HS-27A (cell line): ENCODE data around the gene CLDN20.
"Not testable (repeated sequence)": the region's sequence is repeated elsewhere in the genome, so short reads cannot be mapped to it uniquely, and the experiment has no call there.

Experiments
- DNase-seq: peaks from one replicate; pipeline ENCODE4 v3.0.0-alpha.2; 2012; ENCODE audit warnings: low read depth, missing footprints

Gene CLDN20, protein sequence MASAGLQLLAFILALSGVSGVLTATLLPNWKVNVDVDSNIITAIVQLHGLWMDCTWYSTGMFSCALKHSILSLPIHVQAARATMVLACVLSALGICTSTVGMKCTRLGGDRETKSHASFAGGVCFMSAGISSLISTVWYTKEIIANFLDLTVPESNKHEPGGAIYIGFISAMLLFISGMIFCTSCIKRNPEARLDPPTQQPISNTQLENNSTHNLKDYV

DNA sequence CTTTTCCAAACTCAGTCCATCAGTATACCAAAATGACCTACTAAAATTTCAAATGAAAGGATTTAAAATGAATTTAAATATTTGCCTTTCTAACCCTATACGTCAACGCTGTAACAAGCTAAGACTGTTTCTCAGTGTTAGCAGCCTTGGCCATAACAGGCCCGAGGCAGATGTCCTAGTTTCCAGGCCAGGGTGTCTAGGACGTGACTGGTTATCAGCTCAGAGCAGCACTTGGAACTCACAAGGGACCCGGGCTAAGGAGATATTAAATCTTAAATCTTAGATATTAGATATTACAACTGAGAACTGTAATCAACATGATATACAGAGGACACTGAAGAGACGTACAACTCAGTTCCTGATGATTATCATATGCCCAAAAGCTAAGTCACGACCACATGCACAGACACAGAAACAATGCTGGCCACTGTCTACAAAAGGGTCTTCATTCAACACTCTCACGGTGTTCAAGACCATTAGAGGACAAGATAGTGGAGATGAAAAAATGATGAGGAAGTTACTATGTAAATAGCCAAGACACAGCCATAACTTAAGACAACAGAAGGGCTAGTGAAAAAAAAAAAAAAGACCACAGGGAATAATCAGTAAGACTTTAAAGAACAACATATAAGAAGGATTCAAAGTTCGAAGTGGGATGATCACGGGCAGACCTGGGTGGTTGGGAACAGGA is at the start of gene CLDN20:
TSS of gene CLDN20 (plus strand) at position 641 of the 691 bp plus-strand sequence. CDS start 11,707 bp downstream, outside the sequence.
- no peak for DNase-seq

- no peak for DNase-seq
These were observed 47.9 kb upstream of the CLDN20 start for GRCh38 chr6:155215906-155216305.

DNA sequence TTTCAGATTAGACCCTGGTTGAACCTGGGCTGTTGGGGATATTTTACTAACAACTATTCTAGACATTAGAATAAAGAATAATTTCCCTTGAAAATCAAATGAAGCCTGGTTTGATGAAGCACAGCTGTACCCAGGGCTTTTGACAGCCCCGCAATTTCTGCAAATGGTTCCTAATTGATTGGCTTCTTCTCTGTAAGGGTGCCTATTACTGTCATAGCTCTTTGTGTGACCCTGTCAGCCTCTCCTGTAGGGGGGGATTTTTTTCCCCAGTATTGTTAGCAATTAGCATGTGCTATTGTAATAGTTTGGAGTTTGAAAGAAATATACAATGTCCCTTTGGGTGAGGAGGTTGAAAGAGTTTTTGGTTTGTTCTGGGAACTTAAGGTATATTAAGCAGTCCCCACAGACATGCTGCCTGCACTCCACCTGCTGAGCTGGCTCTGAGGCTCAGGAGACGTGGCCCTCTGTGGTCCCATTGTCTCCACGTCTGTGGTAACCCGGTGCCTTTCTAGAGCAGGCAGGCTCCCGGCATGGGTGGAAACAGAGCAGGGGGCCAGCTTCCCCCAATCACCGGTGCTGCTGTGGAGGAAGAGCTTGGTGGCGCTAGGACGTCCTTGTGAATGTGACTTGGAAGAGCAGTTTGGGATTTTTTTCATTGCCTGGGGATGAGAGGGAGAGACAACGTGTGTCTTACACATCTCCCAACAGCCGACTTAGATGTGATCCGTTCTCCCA is 47.3 kb upstream of the CLDN20 start:
- no peak for DNase-seq

- DNase-seq, result not testable (repeated sequence)
These were observed 45.1 kb upstream of the CLDN20 start for GRCh38 chr6:155218711-155219110.

- no peak for DNase-seq
These were observed 44.5 kb upstream of the CLDN20 start for GRCh38 chr6:155219299-155219698.

DNA sequence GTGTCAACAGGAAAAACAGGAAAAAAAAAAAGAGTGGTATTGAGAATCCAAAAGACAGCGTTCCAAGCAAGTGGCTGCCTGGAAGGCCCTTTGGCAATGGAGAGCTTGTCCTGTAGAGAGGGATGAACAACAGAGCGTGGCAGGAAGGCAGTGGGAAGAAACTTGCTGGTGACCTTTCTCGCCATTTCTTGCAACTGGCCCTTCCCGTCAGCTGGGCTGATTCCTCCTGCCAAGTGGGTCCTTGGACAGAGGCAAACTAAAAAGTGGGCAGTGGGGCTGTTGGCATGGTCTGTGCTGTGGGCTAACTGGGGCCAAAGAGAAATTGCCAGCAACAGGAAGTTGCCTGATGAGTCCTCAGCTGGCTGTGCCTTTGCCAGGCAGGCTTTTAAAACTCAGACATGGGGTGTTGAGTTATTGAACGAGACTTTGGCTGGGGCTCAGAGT is 43.9 kb upstream of the CLDN20 start:
- no peak for DNase-seq

- DNase-seq, result no peak
These were observed 42.7 kb upstream of the CLDN20 start for GRCh38 chr6:155221086-155221485.

DNA sequence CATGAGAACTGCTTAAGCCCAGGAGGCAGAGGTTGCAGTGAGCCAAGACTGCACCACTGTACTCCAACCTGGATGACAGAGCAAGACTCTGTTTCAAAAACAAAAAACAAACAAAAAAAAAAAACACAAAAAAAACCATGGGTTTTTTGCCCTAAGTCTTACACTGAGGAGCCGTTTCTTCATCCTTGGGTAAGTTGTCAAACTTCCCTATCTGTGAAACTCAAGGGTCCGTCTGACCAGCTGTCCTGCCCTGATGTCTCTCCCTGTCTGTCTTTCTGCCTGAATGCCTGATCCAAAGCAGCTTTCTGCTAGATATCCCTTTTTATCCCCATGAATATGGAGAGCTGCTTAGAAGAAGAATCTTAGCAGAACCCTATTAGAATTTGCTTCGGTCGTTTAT is 41.3 kb upstream of the CLDN20 start:
- no peak for DNase-seq

GRCh38 chr6:155223646-155224451 is 40.0 kb upstream of the CLDN20 start:
- no peak for DNase-seq

DNA sequence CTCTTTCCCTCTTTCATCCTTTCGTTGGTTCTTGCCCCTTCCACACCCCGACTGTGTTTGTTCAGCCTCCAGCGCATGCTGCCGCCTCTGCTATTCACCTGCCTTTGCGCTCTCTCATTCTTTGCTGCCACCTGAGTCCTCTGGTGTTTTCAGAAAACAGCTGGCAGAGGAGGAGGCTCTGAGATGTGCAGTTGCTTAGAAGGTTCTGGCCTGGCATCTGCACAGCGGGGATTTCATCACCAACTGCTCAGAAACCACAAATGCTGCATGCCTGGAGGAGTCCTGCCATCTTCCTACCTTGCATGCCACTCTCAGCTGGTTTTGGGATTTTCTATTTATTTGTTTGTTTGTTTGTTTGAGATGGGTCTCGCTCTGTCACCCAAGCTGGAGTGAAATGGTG is 39.2 kb upstream of the CLDN20 start:
- no peak for DNase-seq

- no peak for DNase-seq
These were observed 36.8 kb upstream of the CLDN20 start for GRCh38 chr6:155227046-155227445.

GRCh38 chr6:155228546-155229166 is 35.2 kb upstream of the CLDN20 start:
- no peak for DNase-seq

DNA sequence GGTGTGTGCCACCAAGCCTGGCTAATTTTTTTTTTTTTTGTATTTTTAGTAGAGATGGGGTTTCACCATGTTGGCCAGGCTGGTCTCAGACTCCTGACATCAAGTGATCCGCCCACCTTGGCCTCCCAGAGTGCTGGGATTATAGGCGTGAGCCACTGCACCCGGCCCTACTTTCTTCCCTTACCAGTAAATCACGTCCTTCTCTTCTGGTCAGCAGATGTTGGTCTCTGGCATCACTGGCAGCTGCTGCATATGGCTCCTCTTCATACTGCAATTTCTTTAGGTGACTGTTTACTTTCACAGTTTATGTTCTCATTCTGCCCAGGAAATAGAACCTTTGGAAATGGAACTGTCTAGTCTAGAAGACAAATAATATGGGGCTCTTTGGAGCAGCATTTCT is 32.8 kb upstream of the CLDN20 start:
- not testable (repeated sequence) for DNase-seq

DNA sequence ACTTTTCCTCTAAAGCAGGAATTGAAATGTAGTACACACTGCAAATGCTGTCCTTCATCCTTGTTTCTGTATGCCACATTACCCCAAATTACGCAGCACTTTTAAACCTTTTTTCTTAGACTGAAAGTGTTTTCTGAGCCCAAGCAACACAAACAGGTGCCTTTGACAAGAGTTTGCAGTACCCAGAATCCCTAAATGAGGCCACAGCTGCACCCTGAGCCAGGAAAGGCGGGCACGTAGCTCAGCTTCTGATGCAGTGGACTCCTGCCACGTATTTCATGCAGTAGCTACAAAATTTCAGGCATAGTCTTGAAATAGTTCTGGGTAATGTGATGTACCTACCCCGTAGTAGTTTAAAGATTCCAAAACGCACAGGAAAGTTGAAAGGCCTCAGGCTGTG is 31.0 kb upstream of the CLDN20 start:
- no peak for DNase-seq

DNA sequence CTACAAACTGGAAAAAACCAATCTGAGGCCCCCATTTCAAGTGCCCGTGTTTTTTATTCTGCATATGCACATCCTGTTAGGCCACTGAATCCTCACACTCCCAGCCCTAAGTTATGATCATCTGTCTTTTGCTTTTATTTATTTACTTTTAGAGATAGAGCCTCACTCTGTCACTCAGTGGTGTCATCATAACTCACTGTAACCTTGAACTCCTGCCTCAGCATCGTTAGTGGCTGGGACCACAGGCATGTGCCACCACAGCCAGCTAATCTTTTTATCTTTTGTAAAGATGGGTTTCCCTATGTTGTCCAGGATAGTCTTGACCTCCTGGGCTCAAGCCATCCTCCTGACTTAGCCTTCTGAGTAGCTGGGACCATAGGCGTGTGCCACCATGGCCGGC is 29.6 kb upstream of the CLDN20 start:
- DNase-seq, result no peak

DNA sequence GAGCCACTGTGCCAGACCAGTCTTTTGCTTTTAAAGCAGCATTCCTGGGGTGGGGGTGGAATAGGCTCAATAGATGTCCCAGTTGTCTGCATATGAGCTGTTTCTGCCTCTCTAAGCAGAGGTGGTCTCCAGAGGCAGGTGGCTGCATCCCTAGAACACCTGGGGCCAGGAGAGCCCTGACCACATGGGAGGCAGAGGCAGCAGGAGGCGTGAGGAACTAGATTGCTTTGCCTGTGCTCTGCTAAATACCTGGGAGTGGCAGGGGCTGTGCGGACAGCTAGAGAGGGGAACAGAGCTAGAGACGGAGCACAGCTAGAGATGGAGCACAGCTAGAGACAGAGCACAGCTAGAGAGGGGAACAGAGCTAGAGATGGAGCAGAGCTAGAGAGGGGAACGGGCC is 29.1 kb upstream of the CLDN20 start:
- no peak for DNase-seq

- no peak for DNase-seq
These were observed 28.7 kb upstream of the CLDN20 start for GRCh38 chr6:155235087-155235486.

- DNase-seq, result no peak
These were observed 26.2 kb upstream of the CLDN20 start for GRCh38 chr6:155237613-155238012.

GRCh38 chr6:155240905-155241600 is 22.8 kb upstream of the CLDN20 start:
- no peak for DNase-seq

DNA sequence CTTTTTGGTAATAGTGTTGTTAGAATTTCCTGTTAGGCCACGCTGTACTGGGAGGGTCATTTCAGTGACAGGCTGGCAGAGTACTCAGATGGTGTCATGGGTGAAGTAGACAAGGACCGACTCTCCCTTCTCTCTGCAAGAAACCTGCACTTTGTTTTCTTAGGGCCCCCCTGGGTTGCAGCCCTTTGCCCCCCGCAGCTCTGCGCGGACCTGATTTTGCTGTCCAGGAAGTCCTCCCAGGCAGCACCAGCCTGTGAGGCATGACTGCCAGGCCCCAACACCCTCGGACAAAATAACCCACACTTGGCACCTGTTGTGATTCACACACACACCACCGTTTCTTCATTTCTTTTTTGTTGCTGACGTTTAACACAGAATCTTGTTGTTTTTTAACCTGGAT is 21.8 kb upstream of the CLDN20 start:
- no peak for DNase-seq

GRCh38 chr6:155244434-155244833 is 19.4 kb upstream of the CLDN20 start:
- no peak for DNase-seq
